Measurements from ENCODE around the gene MEST. TPM values are rescaled to one million over a fixed set of nuclear protein-coding genes. Genes with fewer than 3 reads are reported as not detected.

Gene MEST
- total and polyA plus RNA-seq, 12 donors, result 1.5 to 26.2 (median 4.9) TPM

- WGBS, 2 donors, result 42 to 52% methylated on average over 62 of the region's 62 CpGs
- Histone ChIP-seq H3K27ac (peak overlapping the region in 1 of 10 donors; percentile 36), H3K27me3 (peaks cover 0 to 80% (median 12%) of the 10 kb centered on the region in 7 donors), H3K36me3 (no peaks in the 10 kb centered on the region), H3K4me1 (peaks cover 3 to 44% (median 24%) of the 10 kb centered on the region in 9 donors), H3K9me3 (peaks cover 0 to 7% (median 0%) of the 10 kb centered on the region in 11 donors), H3K4me3 (peak overlapping the region in 9 of 10 donors; percentile 30 to 57 (median 48))
- ATAC-seq (peak; percentile 54 to 75 (median 60)), DNase-seq (peak; percentile 29 to 37)
- intact Hi-C loops (cut with DNase I), result loop anchor here in 6 of 10 donors (5.0 to 10.0 kb wide), 5 partner anchors 199 to 246 kb away; partner anchors contain the start of gene CPA4 (in 1 of the 6)
- TF ChIP-seq, protein P1, sequence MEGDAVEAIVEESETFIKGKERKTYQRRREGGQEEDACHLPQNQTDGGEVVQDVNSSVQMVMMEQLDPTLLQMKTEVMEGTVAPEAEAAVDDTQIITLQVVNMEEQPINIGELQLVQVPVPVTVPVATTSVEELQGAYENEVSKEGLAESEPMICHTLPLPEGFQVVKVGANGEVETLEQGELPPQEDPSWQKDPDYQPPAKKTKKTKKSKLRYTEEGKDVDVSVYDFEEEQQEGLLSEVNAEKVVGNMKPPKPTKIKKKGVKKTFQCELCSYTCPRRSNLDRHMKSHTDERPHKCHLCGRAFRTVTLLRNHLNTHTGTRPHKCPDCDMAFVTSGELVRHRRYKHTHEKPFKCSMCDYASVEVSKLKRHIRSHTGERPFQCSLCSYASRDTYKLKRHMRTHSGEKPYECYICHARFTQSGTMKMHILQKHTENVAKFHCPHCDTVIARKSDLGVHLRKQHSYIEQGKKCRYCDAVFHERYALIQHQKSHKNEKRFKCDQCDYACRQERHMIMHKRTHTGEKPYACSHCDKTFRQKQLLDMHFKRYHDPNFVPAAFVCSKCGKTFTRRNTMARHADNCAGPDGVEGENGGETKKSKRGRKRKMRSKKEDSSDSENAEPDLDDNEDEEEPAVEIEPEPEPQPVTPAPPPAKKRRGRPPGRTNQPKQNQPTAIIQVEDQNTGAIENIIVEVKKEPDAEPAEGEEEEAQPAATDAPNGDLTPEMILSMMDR (IDR thresholded peaks at IDR 0.05), result peak; percentile 25 to 69 (median 58)
Observed at GRCh38 chr7:130490888-130491804, 739 bp upstream of the MEST start.

DNA sequence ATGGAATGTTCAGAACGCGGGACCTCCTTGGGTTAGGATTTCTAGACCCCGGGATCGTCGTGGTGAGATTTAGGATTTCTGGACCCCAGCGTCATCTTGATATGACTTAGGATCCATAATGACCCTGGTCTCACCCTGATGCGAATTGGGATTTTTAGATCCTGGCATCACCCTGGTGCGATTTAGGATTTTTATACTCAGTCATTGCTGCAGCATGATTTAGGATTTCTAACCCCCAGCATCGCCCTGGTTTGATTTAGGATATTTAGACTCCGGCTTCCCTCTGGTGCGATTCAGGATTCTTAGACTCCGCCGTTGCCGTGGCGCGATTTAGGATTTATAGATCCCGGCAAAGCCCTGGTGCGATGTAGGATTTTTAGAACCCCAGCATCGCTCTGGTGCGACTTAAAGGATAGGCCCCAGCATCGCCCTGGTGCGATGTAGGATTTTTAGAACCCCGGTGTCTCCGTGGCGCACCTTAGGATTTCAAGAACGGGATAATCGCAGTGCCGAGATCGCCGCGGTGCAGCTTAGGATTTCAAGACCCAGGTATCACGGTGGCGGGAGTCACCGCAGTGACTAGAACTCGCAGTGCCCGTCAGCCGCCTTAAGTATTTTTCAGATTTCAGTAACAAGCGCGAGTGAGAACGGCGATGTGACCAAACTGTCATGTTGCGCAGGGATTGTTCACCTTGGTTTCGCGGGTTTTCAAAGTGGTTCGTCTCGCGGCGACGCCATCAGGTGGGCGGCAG lies 814 bp downstream of the MEST start:
- Histone ChIP-seq H3K4me3 (peak overlapping the region in 9 of 10 donors; percentile 30 to 57 (median 48)), H3K9me3 (peaks cover 0 to 7% (median 0%) of the 10 kb centered on the region in 11 donors), H3K4me1 (peaks cover 0 to 34% (median 13%) of the 10 kb centered on the region in 9 donors), H3K27me3 (peaks cover 0 to 64% (median 4%) of the 10 kb centered on the region in 7 donors), H3K36me3 (no peaks in the 10 kb centered on the region), H3K27ac (no peak overlapping the region)
- ATAC-seq (no peak), DNase-seq (no peak)
- 52 to 53% methylated on average over 50 of the region's 50 CpGs for WGBS, 2 donors
- intact Hi-C loops (cut with DNase I), result loop anchor here in 6 of 10 donors (5.0 to 10.0 kb wide), 5 partner anchors 200 to 248 kb away; partner anchors contain the start of gene CPA4 (in 1 of the 6)
- TF ChIP-seq, protein P1 (IDR thresholded peaks at IDR 0.05), result no peak

GRCh38 chr7:130493275-130493873 lies 1.5 kb downstream of the MEST start:
- Histone ChIP-seq H3K9me3 (peaks cover 0 to 7% (median 0%) of the 10 kb centered on the region in 11 donors), H3K4me1 (peaks cover 0 to 34% (median 13%) of the 10 kb centered on the region in 9 donors), H3K4me3 (peak overlapping the region in 8 of 10 donors; percentile 30 to 57 (median 48)), H3K27me3 (peaks cover 0 to 64% (median 4%) of the 10 kb centered on the region in 7 donors), H3K36me3 (no peaks in the 10 kb centered on the region), H3K27ac (no peak overlapping the region)
- TF ChIP-seq, protein P1 (IDR thresholded peaks at IDR 0.05), result no peak
- WGBS, 2 donors, result 46 to 51% methylated on average over 13 of the region's 13 CpGs
- DNase-seq (no peak), ATAC-seq (no peak)
- intact Hi-C loops (cut with DNase I), result loop anchor here in 6 of 10 donors (5.0 to 10.0 kb wide), 5 partner anchors 201 to 249 kb away; partner anchors contain the start of gene CPA4 (in 1 of the 6)
